ENCODE measurements around the gene SYNJ2BP.
"Not testable (repeated sequence)": the region's sequence is repeated elsewhere in the genome, so short reads cannot be mapped to it uniquely, and the experiment has no call there.

SYNJ2BP gene, protein sequence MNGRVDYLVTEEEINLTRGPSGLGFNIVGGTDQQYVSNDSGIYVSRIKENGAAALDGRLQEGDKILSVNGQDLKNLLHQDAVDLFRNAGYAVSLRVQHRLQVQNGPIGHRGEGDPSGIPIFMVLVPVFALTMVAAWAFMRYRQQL

DNA sequence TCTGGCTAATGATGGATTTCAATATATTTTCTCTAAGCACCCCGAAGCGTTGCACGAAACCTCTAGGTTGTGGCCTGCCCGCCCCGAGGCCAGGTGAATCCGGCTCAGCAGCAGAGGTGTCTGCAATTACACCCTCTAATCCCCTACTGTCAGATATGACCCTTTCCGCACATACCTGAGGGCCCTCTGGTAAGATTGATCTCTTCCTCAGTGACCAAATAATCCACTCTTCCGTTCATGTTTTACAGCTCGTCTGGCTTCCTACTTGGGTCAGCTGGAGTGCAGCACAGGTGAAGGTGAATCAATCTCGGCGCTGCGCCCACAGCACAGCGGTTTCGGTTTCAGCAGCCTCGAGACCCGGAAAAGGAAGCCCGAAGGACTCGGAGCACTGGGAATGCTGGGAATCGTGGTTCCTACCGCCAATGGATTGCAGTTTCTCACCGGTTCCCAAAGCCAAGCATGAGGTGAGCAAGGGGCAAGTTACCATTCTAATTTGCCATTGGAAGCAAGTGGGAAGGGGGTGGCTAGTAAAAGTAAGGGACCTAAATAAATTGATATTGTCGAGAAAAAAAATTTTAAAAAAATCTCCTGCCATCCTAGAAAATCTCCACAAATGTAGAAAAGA, at the start of gene SYNJ2BP:
TSS of gene SYNJ2BP (minus strand) at position 366 of the 625 bp plus-strand sequence. CDS start at position 239, 127 bp downstream.
- FAIRE-seq: peak; percentile 91

DNA sequence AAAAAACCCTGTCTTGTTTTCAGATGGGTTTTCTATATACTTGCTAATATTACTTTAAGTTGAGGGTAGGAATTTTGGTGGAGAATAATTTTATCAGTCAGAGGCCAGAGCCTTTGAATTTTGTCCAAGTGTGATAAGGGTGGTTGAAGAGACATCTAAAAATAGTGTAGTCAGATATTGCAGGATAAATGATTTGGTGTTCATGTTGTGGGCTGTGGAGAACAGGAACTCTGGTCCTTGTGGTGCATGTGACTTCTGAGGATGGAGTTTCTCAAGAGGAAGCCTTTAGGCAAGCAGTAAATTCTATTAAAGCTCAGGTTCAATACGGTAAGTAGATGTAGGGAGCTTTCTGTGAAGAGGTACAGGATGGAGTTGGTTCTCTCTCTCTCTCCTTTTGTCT, 37.8 kb upstream of the SYNJ2BP start:
- no peak for FAIRE-seq

DNA sequence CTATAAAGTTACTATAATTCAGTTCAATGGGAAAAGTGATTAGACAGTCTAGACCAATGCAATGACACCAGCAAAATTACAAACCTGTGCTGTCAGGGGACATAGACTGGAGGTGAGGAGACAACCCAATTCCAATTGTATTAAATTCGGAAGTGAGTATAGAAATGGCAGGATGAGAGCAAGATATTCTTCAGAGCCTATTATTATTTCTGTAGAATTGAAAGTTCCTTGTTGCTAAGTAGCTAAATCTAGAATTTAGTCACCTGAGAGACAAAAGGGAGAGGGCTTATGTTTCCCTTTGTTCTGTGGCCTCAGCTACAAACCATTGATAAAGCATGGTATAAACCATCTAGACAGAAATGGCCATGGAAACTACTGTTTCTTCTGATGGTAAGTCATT, 35.0 kb upstream of the SYNJ2BP start, which contains the start of gene ADAM21:
TSS of gene ADAM21 (plus strand) at position 301 of the 400 bp plus-strand sequence. CDS start 5,326 bp downstream, outside the sequence.
- FAIRE-seq: no peak

GRCh38 chr14:70448633-70449340, 31.9 kb upstream of the SYNJ2BP start:
- no peak for FAIRE-seq

- no peak for FAIRE-seq
Measured at GRCh38 chr14:70442750-70443149, 25.9 kb upstream of the SYNJ2BP start.

DNA sequence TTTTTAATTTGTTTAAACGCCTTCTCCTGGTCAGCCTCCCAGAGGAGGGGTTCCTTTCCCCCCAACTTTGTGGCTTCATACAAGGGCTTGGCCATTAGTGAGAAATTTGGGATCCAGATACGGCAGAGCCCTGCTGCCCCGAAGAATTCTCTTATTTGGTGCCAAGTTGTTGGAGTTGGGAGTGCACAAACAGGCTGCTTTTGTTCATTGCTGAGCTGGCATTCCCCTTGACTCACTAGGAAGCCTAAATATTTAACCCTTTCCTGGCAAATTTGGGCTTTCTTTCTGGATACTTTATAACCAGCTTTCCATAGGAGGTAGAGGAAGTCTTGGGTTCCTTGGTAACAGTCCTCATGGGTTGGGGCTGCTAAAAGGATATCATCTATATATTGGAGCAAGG, 24.8 kb upstream of the SYNJ2BP start:
- FAIRE-seq: no peak

DNA sequence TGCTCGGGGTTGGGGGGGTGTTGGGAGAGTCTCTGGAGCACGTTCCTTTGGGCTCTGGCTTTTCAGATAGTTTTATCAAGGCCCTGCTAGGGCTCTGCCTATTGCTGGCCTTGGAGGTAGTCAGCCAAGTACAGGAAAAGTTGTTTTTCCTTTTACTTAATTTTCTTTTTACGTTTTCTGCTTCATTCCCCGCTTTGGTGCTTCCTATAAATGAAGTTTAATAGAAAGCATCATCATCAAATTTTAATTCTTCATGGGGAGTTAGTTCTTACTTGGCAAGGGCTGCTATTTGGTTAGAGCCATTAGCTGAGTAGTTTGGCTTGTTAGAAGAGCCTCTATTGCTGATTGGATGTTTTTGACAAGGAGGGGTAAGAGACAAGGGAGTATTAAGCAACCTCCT, 20.0 kb upstream of the SYNJ2BP start:
- no peak for FAIRE-seq

GRCh38 chr14:70426555-70426954, 9.7 kb upstream of the SYNJ2BP start:
- not testable (repeated sequence) for FAIRE-seq

- no peak for FAIRE-seq
Measured at GRCh38 chr14:70425354-70425753, 8.5 kb upstream of the SYNJ2BP start.

GRCh38 chr14:70422538-70422937, 5.6 kb upstream of the SYNJ2BP start:
- no peak for FAIRE-seq

DNA sequence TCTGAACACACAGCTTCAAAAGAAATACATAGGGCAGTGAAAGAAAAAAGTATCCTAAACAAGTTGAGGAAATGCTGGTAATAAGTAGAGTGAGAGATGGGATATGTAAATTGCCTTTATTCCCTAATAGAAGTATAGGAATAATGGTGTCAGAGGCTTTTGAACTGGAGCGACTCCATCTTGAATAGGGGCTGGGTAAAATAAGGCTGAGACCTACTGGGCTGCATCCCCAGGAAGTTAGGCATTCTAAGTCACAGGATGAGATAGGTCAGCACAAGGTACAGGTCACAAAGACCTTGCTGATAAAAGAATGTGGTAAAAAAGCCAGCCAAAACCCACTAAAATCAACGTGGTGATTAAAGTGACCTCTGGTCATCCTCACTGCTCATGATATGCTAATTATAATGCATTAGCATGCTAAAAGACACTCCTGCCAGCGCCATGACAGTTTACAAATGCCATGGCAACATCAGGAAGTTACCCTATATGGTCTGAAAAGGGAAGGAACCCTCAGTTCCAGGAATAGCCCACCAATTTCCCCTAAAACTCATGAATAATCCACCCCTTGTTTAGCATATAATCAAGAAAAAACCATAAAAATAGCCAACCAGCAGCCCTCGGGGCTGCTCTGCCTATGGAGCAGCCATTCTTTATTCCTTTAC, 2.5 kb upstream of the SYNJ2BP start:
- not testable (repeated sequence) for FAIRE-seq

- FAIRE-seq: no peak
Measured at GRCh38 chr14:70416338-70416724, 559 bp downstream of the SYNJ2BP start.

- no peak for FAIRE-seq
Measured at GRCh38 chr14:70415788-70416187, 1.1 kb downstream of the SYNJ2BP start.

DNA sequence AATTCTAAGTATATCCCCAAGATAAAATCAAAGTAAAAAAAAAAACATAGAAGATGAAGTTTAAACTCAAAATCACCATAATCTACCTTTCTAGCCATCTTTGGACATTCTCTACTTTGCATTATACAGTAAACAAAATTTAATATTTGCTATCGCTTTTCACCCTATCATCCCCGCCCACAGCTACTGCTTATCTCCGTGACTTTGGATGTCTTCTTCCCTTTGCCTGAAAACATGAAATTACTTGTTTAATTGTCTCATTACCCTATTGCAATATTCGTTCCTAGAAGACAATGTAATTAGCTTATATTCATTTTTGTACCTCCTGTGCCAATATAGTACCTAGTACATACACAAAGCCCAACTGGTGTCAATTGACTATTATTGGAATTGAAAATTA, 9.3 kb downstream of the SYNJ2BP start:
- no peak for FAIRE-seq

- not testable (repeated sequence) for FAIRE-seq
Measured at GRCh38 chr14:70406216-70406615, 10.7 kb downstream of the SYNJ2BP start.

DNA sequence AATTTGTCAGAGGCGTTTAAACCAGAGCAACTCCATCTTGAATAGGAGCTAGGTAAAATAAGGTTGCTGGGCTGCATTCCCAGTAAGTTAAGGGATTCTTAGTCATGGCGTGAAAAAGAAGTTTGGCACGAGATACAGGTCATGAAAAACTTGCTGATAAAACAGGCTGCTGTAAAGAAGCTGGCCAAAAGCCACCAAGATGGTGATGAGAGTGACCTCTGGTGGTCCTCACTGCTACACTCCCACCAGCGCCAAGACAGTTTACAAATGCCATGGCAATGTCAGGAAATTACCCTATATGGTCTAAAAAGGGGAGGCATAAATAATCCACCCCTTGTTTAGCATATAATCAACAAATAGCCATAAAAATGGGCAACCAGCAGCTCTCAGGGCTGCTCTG, 13.6 kb downstream of the SYNJ2BP start:
- not testable (repeated sequence) for FAIRE-seq

GRCh38 chr14:70401643-70402042, 15.2 kb downstream of the SYNJ2BP start:
- no peak for FAIRE-seq

DNA sequence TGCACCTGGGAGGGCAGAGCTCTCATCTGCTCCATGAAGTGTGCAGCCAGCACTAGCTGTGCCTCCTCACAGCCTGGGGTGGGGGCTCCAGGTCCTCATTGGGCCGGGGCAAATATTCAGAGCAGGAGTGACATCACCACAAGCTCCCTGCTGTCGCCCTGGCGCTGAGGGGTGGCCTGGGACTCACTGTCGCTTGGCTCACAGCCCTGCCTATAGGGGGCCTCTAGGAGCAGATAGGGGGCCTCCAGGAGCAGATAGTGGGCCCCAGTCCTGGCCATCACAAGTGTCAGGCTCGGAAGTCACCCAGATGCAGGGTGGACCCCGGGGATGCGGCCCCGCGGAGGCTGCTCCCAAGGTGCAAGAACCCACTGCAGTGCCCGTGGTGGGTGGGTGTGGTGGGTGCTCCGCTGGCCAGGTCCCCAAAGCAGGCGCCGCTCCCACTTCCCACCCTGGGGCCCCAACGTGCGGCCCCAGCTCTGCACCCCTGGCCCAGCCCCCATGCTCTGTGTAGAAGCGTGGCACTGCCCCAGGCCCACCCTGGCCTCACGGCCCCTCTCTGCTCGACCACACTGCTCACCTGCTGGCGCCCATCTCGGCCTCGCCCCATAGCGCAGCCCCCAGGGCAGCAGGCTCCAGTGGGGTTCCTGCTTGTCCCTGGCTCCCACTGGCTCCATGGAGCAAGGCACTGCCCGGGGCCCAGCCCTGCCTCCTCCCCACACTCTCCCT, 18.0 kb downstream of the SYNJ2BP start:
- FAIRE-seq: no peak

DNA sequence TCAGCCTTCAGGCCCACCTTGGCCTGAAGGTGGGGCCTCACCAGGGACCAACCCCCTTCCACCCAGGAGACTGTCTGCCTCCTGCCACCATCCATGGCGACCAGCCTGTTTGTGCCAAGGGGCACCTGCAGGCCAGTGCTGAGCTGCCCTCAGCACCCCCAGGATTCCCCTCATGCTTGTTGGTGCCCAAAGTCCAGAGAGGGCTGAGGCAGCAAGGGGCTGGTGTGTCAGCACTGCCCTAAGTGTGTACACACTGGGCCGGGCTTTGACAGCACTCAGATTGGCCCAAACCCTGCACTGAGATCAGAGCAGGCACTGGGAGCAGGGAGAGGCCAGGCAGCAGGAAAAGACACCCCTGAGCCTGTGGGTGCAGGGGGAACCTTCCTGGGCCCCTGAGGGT, 18.6 kb downstream of the SYNJ2BP start:
- FAIRE-seq: no peak

- FAIRE-seq: no peak
Measured at GRCh38 chr14:70397746-70398145, 19.1 kb downstream of the SYNJ2BP start.

DNA sequence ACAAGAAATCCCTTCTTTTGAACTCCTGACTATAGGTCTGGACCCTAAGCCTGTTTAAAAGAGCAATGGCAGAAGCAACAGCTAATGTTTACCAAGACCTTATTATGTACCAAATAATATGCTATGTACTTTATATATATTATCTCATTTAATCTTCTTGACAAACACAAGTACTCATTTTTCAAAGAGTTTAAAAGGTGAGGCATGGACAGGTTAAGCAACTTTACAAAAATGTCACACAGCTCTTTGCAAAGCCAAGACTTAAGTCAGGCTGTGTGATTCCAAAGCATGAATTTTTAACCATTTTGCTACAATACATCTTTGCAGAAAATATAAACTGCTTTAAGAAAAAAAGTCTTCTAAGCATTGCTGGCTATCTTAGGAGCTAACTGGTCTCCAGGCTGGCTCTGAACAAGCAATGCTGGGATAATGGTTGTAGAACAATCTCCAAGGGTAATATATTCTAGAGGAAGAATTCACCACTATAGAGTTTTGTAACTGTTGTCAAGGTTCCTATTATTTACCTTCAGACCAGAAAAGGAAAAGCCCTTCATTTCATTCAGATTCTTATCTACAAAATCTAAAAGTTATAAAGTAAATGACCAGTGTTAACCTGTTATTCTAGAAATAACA, 22.1 kb downstream of the SYNJ2BP start:
- FAIRE-seq: no peak

DNA sequence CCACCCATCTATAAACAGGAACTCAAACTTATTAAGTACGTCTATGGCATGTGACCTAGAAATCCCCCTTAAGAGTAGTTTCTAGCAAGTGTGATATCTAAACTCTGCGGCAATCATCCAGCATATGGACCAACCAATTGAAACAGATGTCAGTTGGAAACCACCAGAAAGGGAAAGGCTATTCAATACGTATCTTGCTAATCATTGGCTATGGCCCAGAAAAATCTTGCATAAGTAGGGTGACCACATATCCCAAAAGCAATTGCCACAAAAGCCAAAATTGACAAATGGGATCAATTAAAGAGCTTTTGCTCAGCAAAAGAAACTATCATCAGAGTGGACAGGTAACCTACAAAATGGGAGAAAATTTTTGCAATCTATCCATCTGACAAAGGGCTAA, 24.2 kb downstream of the SYNJ2BP start:
- FAIRE-seq: no peak

All from A204.1 (cell line).